ENCODE results near the gene DVL2. TPM values are rescaled to one million over a fixed set of nuclear protein-coding genes. Genes with fewer than 3 reads are reported as not detected.

The DVL2 gene
- total RNA-seq, 1 experiment from 2014 or later, result 82.9 TPM

GRCh38 chr17:7240375-7240774, 6.1 kb upstream of the DVL2 start:
- Mint-ChIP-seq H3K4me1 (peaks cover 35 to 45% of the 10 kb centered on the region in 2 experiments), H3K36me3 (ENCODE audit: insufficient read depth in 1 of 3, low read depth in 3 of 3) (peaks cover 33 to 59% (median 54%) of the 10 kb centered on the region in 3 experiments), H3K9me3 (peaks cover 0 to 2% of the 10 kb centered on the region in 2 experiments; a peak in 2 of 5 replicates), H3K27ac (peak overlapping the region in 1 of 3 experiments; percentile 83; a peak in 4 of 7 replicates), H3K27me3 (ENCODE audit: low read depth) (no peaks in the 10 kb centered on the region; the same call in 1 of the 2 replicates), H3K4me3 (peak overlapping the region; percentile 95 to 97)
- H2BK15ac ChIP-seq (ENCODE audit: low read depth, low read length), result no peak overlapping the region
- H3K4me2 ChIP-seq (ENCODE audit: insufficient read depth, insufficient read length, low read length), result peak overlapping the region; percentile 98
- H3K4me1 ChIP-seq (ENCODE audit: insufficient read depth, low read length), result no peaks in the 10 kb centered on the region
- H3K79me2 ChIP-seq (ENCODE audit: insufficient read depth, low read length), result peaks cover 8% of the 10 kb centered on the region; the same call in 1 of the 2 replicates
- peaks cover 9% of the 10 kb centered on the region for H3K79me1 ChIP-seq (ENCODE audit: insufficient read depth, low read depth, low read length, poor library complexity, severe bottlenecking)
- H2BK12ac ChIP-seq (ENCODE audit: insufficient read length, low read depth, low read length), result no peak overlapping the region
- H2BK120ac ChIP-seq (ENCODE audit: low read depth, low read length, poor library complexity, severe bottlenecking), result no peak overlapping the region
- no peak overlapping the region for H3K14ac ChIP-seq (ENCODE audit: insufficient read depth, low read length)
- no peak overlapping the region for H2BK5ac ChIP-seq (ENCODE audit: insufficient read length, low read length)
- no peak overlapping the region for H3K18ac ChIP-seq (ENCODE audit: insufficient read length, low read depth, low read length)
- no peaks in the 10 kb centered on the region for H4K20me1 ChIP-seq (ENCODE audit: control insufficient read depth, insufficient read depth, insufficient read length)
- TF ChIP-seq CTCF (conservative IDR thresholded peaks at IDR 0.05), result no peak
- H2AFZ ChIP-seq (ENCODE audit: low read length), result no peak overlapping the region
- H3T11ph ChIP-seq (ENCODE audit: low read length), result no peak overlapping the region
- no peak overlapping the region for H3K56ac ChIP-seq (ENCODE audit: insufficient read length, low read depth, low read length)
- H2BK20ac ChIP-seq (ENCODE audit: low read depth, low read length, poor library complexity, severe bottlenecking), result no peak overlapping the region
- no peak overlapping the region for H3K9ac ChIP-seq (ENCODE audit: extremely low read depth, insufficient read length, low read length)
- H3K4ac ChIP-seq (ENCODE audit: low read depth, low read length), result no peak overlapping the region
- H4K91ac ChIP-seq (ENCODE audit: insufficient read length, low read depth, low read length), result no peak overlapping the region
- H4K5ac ChIP-seq (ENCODE audit: insufficient read length, low read depth, low read length), result no peak overlapping the region
- H3K27ac ChIP-seq (ENCODE audit: insufficient read length, low read depth, low read length), result no peak overlapping the region
- DNase-seq, result no peak
- no peaks in the 10 kb centered on the region for H3K27me3 ChIP-seq (ENCODE audit: insufficient read depth, low read length)
- H3K23ac ChIP-seq (ENCODE audit: insufficient read length, low read depth, low read length), result no peak overlapping the region
- H2AK5ac ChIP-seq (ENCODE audit: insufficient read length, low read length), result no peak overlapping the region
- no peak overlapping the region for H4K8ac ChIP-seq (replicated peaks; ENCODE audit: insufficient read length, low read depth, low read length)
- H3K9me3 ChIP-seq (ENCODE audit: control insufficient read depth, low read depth, low read length), result no peaks in the 10 kb centered on the region
- no CpG with 5 or more reads among the region's 4 CpGs for whole genome bisulfite sequencing (ENCODE audit: extremely low coverage, insufficient read length, low lambda C conversion rate)
- peaks cover 4% of the 10 kb centered on the region for H3K23me2 ChIP-seq (ENCODE audit: insufficient read length, low read depth, low read length, poor library complexity, severe bottlenecking)

All from H9 (cell line).